ENCODE measurements around the gene BDH1. TPM values are rescaled to one million over a fixed set of nuclear protein-coding genes. Genes with fewer than 3 reads are reported as not detected.
"Not testable (repeated sequence)": the region's sequence is repeated elsewhere in the genome, so short reads cannot be mapped to it uniquely, and the experiment has no call there.

The BDH1 gene
- polyA plus RNA-seq, 1 experiment, result 6.5 TPM

DNA sequence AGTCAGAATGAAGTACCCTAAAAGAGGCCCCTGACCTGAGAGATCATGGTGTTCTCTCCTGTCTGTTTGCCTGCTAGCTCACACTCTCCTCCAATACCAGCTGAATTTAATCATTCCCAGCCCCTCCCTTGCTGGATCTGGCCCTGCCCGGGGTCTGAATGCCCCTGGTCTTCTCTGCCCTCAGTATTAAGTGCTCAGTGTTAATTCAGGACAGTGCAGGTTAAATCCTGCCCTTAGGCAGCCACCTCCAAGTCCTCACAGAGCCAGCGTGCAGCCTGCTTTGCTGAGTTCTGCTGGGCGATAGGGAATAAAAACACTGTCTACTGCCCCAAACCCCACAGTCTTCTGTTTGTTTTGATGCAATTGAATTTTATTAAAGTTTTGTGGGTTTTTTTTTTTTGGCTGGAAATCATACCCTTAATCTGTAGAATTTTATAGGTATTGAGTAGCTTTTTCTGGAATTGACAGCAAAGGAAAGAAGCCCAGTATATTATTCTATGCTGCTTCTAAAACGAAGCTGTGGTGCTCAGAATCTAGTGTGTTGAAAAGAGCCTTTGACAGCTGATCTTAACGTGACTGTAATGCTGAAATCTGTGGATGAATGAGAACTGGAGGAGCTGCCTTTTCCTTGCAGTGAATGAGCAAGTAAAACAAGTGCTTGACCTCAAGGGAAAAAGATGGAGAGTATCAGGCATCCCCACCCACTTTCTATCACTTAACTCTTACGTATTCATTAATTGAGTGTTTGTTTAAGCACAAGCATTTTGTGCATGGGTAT is 12.3 kb upstream of the BDH1 start:
- ChIA-PET POLR2A (no interaction called here), CTCF (interaction anchor here (1.5 kb wide), 1 partner anchor 10 kb away, joined by 5 read pairs; no protein-coding TSS in a partner anchor)
- DNase-seq (ENCODE audit: low read depth), result no peak
- H3K27me3 ChIP-seq (ENCODE audit: control insufficient read depth, insufficient read depth, low read length), result peaks cover 8% of the 10 kb centered on the region
- TF ChIP-seq, protein P1, sequence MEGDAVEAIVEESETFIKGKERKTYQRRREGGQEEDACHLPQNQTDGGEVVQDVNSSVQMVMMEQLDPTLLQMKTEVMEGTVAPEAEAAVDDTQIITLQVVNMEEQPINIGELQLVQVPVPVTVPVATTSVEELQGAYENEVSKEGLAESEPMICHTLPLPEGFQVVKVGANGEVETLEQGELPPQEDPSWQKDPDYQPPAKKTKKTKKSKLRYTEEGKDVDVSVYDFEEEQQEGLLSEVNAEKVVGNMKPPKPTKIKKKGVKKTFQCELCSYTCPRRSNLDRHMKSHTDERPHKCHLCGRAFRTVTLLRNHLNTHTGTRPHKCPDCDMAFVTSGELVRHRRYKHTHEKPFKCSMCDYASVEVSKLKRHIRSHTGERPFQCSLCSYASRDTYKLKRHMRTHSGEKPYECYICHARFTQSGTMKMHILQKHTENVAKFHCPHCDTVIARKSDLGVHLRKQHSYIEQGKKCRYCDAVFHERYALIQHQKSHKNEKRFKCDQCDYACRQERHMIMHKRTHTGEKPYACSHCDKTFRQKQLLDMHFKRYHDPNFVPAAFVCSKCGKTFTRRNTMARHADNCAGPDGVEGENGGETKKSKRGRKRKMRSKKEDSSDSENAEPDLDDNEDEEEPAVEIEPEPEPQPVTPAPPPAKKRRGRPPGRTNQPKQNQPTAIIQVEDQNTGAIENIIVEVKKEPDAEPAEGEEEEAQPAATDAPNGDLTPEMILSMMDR (IDR thresholded peaks at IDR 0.05; ENCODE audit: insufficient read depth, low read depth, low read length), result no peak
- no peak overlapping the region for H3K4me3 ChIP-seq (ENCODE audit: low read depth, low read length)
- H3K36me3 ChIP-seq (ENCODE audit: control insufficient read depth, insufficient read depth, low read length), result no peaks in the 10 kb centered on the region

GRCh38 chr3:197566155-197566554 is 10.4 kb upstream of the BDH1 start:
- H3K4me3 ChIP-seq (ENCODE audit: low read depth, low read length); H3K27me3 ChIP-seq (ENCODE audit: control insufficient read depth, insufficient read depth, low read length); POLR2A ChIA-PET; DNase-seq (ENCODE audit: low read depth); H3K36me3 ChIP-seq (ENCODE audit: control insufficient read depth, insufficient read depth, low read length); CTCF ChIA-PET: not testable (repeated sequence)

DNA sequence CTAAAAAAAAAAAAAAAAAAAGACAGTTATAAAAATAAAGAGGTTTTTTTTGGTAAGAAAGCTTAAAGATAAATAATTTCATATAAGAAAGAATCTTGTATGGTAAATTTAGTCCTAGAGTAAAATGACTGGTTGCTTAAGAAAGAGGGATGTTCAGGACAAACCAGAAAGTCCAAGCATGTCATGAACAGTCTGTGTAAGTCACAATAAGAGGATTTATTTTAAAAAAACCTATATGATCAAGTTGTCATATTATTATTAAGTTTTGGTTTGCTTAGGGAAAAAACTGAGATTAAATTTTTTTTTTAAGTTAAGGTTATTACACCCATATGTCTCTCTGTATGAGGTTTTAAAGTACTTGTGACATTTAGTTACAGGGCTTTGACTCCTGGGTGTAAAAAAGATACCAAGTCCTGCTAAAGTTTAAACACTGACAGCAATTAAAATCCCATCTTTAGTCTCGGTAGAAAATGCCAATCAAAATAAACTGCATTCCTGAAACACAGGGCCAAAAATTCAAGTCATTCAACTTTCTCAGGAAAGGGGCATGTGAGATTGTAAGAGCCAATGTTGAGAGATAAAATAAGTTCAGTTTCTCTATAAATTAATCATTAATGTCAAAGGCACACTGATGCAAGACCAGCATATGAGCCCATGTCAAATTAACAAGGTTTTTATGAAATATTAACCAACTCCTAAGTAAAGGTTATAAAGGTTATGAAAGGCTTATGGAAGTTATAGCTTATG is 8.5 kb upstream of the BDH1 start:
- Histone ChIP-seq H3K36me3 (ENCODE audit: control insufficient read depth, insufficient read depth, low read length) (no peaks in the 10 kb centered on the region), H3K4me3 (ENCODE audit: low read depth, low read length) (no peak overlapping the region), H3K27me3 (ENCODE audit: control insufficient read depth, insufficient read depth, low read length) (peaks cover 12% of the 10 kb centered on the region)
- ChIA-PET CTCF (interaction anchor here (0.7 to 1.9 kb wide), 3 partner anchors 8 to 562 kb away, joined by 3 to 6 read pairs (median 3); no protein-coding TSS in a partner anchor), POLR2A (interaction anchor here (0.6 kb wide), 1 partner anchor 559 kb away, joined by 3 read pairs; no protein-coding TSS in a partner anchor)
- TF ChIP-seq, protein P1 (IDR thresholded peaks at IDR 0.05; ENCODE audit: insufficient read depth, low read depth, low read length), result no peak
- no peak for DNase-seq (ENCODE audit: low read depth)

- DNase-seq (ENCODE audit: low read depth), result no peak
- no peaks in the 10 kb centered on the region for H3K36me3 ChIP-seq (ENCODE audit: control insufficient read depth, insufficient read depth, low read length)
- no peak overlapping the region for H3K4me3 ChIP-seq (ENCODE audit: low read depth, low read length)
- H3K27me3 ChIP-seq (ENCODE audit: control insufficient read depth, insufficient read depth, low read length), result peaks cover 10% of the 10 kb centered on the region
- POLR2A ChIA-PET, result no interaction called here
- TF ChIP-seq, protein P1 (IDR thresholded peaks at IDR 0.05; ENCODE audit: insufficient read depth, low read depth, low read length), result no peak
- CTCF ChIA-PET, result interaction anchor here (1.3 to 1.9 kb wide), 2 partner anchors 9 kb away, joined by 3 to 6 read pairs; no protein-coding TSS in a partner anchor
Observed at GRCh38 chr3:197562398-197563251, 6.9 kb upstream of the BDH1 start.

GRCh38 chr3:197561926-197562325 is 6.2 kb upstream of the BDH1 start:
- Histone ChIP-seq H3K4me3 (ENCODE audit: low read depth, low read length) (no peak overlapping the region), H3K36me3 (ENCODE audit: control insufficient read depth, insufficient read depth, low read length) (no peaks in the 10 kb centered on the region), H3K27me3 (ENCODE audit: control insufficient read depth, insufficient read depth, low read length) (peaks cover 12% of the 10 kb centered on the region)
- CTCF ChIA-PET, result no interaction called here
- no peak for DNase-seq (ENCODE audit: low read depth)
- TF ChIP-seq, protein P1 (IDR thresholded peaks at IDR 0.05; ENCODE audit: insufficient read depth, low read depth, low read length), result no peak
- POLR2A ChIA-PET, result no interaction called here
